A549 (cell line): ENCODE results near the gene ALDH1A2. TPM values are rescaled to one million over a fixed set of nuclear protein-coding genes. Genes with fewer than 3 reads are reported as not detected.

Experiments used
- ATAC-seq, 2 experiments: fragments of 200-7000 bp in 1 of 2; fragments of >200 bp in 1 of 2; cut with Nextera tagmentation in 1 of 2; cut with Tn5 transposase in 1 of 2; 3 replicates each; pipeline versions ENCODE4 v1.8.0 to v1.9.1; 2018 to 2020; ENCODE audit warnings: mild to moderate bottlenecking in 1 of 2, moderate library complexity in 1 of 2
- CTCF ChIA-PET: fragments of 300-600 bp; sonication (Branson Sonifier 250); formaldehyde crosslinking; extraction: SDS; loops from one replicate; lab custom pipeline; 2021; ENCODE audit warnings: antibody characterized with exemption, inconsistent platforms; lab: Yijun Ruan, JAX
- POLR2A ChIA-PET: fragments of 350-600 bp; formaldehyde crosslinking; extraction: SDS; loops from one replicate; lab custom pipeline; 2021; ENCODE audit warnings: antibody characterized with exemption, inconsistent platforms; lab: Yijun Ruan, JAX
- DNase-seq, 2 experiments: peaks; one replicate each; pipeline versions ENCODE4 v3.0.0 to v3.0.0-alpha.2; 2011 to 2016; ENCODE audit warnings: low read depth in 1 of 2, low spot score in 1 of 2
- FAIRE-seq: peaks from 2 replicates; lab custom pipeline; 2011; peaks lifted over from hg19 to GRCh38; lab: Jason Lieb, UNC
- H3K27ac ChIP-seq, 2 experiments: fragments of >200 bp; sonication (Bioruptor Twin); formaldehyde crosslinking; 3 replicates each; pipeline ENCODE4 v1.5.1; 2016 to 2017
- H3K4me1 ChIP-seq: fragments of >200 bp; sonication (Bioruptor Twin); formaldehyde crosslinking; 3 replicates; pipeline ENCODE4 v1.6.1; 2016
- H3K4me2 ChIP-seq: fragments of >200 bp; sonication (Bioruptor Twin); formaldehyde crosslinking; 3 replicates; pipeline ENCODE4 v1.6.1; 2016
- H3K4me3 ChIP-seq: fragments of >200 bp; sonication (Bioruptor Twin); formaldehyde crosslinking; 3 replicates; pipeline ENCODE4 v1.5.1; 2016
- H3K9me3 ChIP-seq: fragments of >200 bp; sonication (Bioruptor Twin); formaldehyde crosslinking; 3 replicates; pipeline ENCODE4 v1.6.1; 2016
- CEBPB ChIP-seq, 2 experiments: fragments of >200 bp in 1 of 2; sonication (Bioruptor Twin) in 1 of 2; formaldehyde crosslinking in 1 of 2; IDR thresholded peaks; 2 replicates each; pipeline ENCODE4 v1.6.1; 2012 to 2016
- CHD2 ChIP-seq: fragments of 150-350 bp; IDR thresholded peaks from 2 replicates; pipeline ENCODE4 v1.6.1; 2014; ENCODE audit warnings: low read length; ENCODE audit not compliant: partially characterized antibody
- CHD4 ChIP-seq: fragments of 200-600 bp; sonication (generic); IDR thresholded peaks from 2 replicates; pipeline ENCODE4 v1.6.1; 2016; ENCODE audit warnings: antibody characterized with exemption, mild to moderate bottlenecking, borderline replicate concordance
- ESRRA ChIP-seq: fragments of 150-350 bp; IDR thresholded peaks from 2 replicates; pipeline ENCODE4 v1.6.1; 2014; ENCODE audit warnings: mild to moderate bottlenecking, low read length, borderline replicate concordance
- FOSL2 ChIP-seq, 2 experiments: fragments of 450-650 bp in 1 of 2; fragments of >200 bp in 1 of 2; sonication (Bioruptor Twin) in 1 of 2; formaldehyde crosslinking; IDR thresholded peaks; 2 replicates each; pipeline versions ENCODE4 v1.5.0 to v1.6.1; 2016 to 2020; ENCODE audit warnings: mild to moderate bottlenecking in 1 of 2, moderate library complexity in 1 of 2
- FOXS1 ChIP-seq: fragments of 250-450 bp; sonication (Bioruptor Pico); IDR thresholded peaks from 2 replicates; pipeline ENCODE4 v1.5.0; 2020; ENCODE audit warnings: mild to moderate bottlenecking, moderate library complexity
- HOXB13 ChIP-seq: fragments of 250-450 bp; sonication (Bioruptor Pico); IDR thresholded peaks from 2 replicates; pipeline ENCODE4 v1.5.0; 2020; ENCODE audit warnings: low read depth, mild to moderate bottlenecking, moderate library complexity
- KDM1A ChIP-seq: fragments of 200-600 bp; sonication (generic); IDR thresholded peaks from 2 replicates; pipeline ENCODE4 v1.6.1; 2016; ENCODE audit warnings: low read depth, mild to moderate bottlenecking
- KDM5A ChIP-seq: fragments of 200-600 bp; sonication (generic); IDR thresholded peaks from 2 replicates; pipeline ENCODE4 v1.6.1; 2016; ENCODE audit warnings: antibody characterized with exemption, mild to moderate bottlenecking
- MAZ ChIP-seq: fragments of 150-350 bp; IDR thresholded peaks from 2 replicates; pipeline ENCODE4 v1.6.1; 2014; ENCODE audit warnings: antibody characterized with exemption, low read depth, low read length, borderline replicate concordance
- NR3C1 ChIP-seq: fragments of >200 bp; sonication (Bioruptor Twin); formaldehyde crosslinking; IDR thresholded peaks from 3 replicates; pipeline ENCODE4 v1.6.1; 2017
- POLR2A ChIP-seq: IDR thresholded peaks from 2 replicates; pipeline ENCODE4 v1.6.1; 2012; ENCODE audit warnings: mild to moderate bottlenecking, low read length
- RAD21 ChIP-seq, 2 experiments: fragments of >200 bp in 1 of 2; sonication (Bioruptor Twin) in 1 of 2; formaldehyde crosslinking in 1 of 2; IDR thresholded peaks in 1 of 2; conservative IDR thresholded peaks in 1 of 2; 2 replicates in 1 of 2; 3 replicates in 1 of 2; pipeline ENCODE4 v1.6.1; 2012 to 2018; ENCODE audit warnings: inconsistent platforms in 1 of 2
- RFX5 ChIP-seq: fragments of 450-650 bp; IDR thresholded peaks from 2 replicates; pipeline ENCODE4 v1.7.1; 2014; ENCODE audit warnings: antibody characterized with exemption, mild to moderate bottlenecking, moderate library complexity
- RNF2 ChIP-seq: fragments of 200-600 bp; sonication (generic); IDR thresholded peaks from 2 replicates; pipeline ENCODE4 v1.6.1; 2016; ENCODE audit warnings: low read depth, mild to moderate bottlenecking, antibody characterized with exemption, moderate library complexity, borderline replicate concordance
- TP53 ChIP-seq: fragments of 250-450 bp; sonication (Bioruptor Pico); IDR thresholded peaks from 2 replicates; pipeline ENCODE4 v1.5.0; 2021; ENCODE audit warnings: mild to moderate bottlenecking, moderate library complexity
- ZC3H11A ChIP-seq: fragments of 450-650 bp; IDR thresholded peaks from 2 replicates; pipeline ENCODE4 v1.6.1; 2014; ENCODE audit warnings: antibody characterized with exemption, mild to moderate bottlenecking
- ZFP36 ChIP-seq: fragments of 450-650 bp; IDR thresholded peaks from 2 replicates; pipeline ENCODE4 v1.6.1; 2014; ENCODE audit warnings: borderline replicate concordance; ENCODE audit not compliant: partially characterized antibody
- WGBS: methylation state at CpG from one replicate; pipeline ENCODE4 v1.1.6; 2017; ENCODE audit errors: missing lambda C conversion rate; 5-methylcytosine and 5-hydroxymethylcytosine counted together
- polyA plus RNA-seq, 4 experiments: library from polyadenylated mRNA; depleted of rRNA in 3 of 4; stranded (reverse); fragments of >200 nt; fragmentation: RNase III in 1 of 4; extraction: RNeasy Plus Mini Kit Qiagen cat#74134 plus additional on column Dnase treatment in 1 of 4; gene quantifications; 2 replicates in 3 of 4; 3 replicates in 1 of 4; pipeline ENCODE4 v1.2.3, GENCODE V29; 2011 to 2017
- TF ChIP-seq, protein P1 (sequence below): fragments of >200 bp; sonication (Bioruptor Twin); formaldehyde crosslinking; IDR thresholded peaks from 3 replicates; pipeline ENCODE4 v1.5.1; 2016
- TF ChIP-seq, protein P2 (sequence below): IDR thresholded peaks from 2 replicates; pipeline ENCODE4 v1.6.1; 2012
- TF ChIP-seq, protein P3 (sequence below): fragments of >200 bp; sonication (Bioruptor Twin); formaldehyde crosslinking; IDR thresholded peaks from 3 replicates; pipeline ENCODE4 v1.6.1; 2016
- TF ChIP-seq, protein P4 (sequence below): fragments of 250-450 bp; sonication (Bioruptor Pico); IDR thresholded peaks from 2 replicates; pipeline ENCODE4 v1.5.0; 2020; ENCODE audit warnings: low read depth, mild to moderate bottlenecking, moderate library complexity
- TF ChIP-seq, protein P5 (sequence below): IDR thresholded peaks from 2 replicates; pipeline ENCODE4 v1.6.1; 2012

ALDH1A2 gene
- polyA plus RNA-seq, 2 of the 4 experiments (the other 2 are of a cell fraction): 0.23 to 0.35 TPM

DNA sequence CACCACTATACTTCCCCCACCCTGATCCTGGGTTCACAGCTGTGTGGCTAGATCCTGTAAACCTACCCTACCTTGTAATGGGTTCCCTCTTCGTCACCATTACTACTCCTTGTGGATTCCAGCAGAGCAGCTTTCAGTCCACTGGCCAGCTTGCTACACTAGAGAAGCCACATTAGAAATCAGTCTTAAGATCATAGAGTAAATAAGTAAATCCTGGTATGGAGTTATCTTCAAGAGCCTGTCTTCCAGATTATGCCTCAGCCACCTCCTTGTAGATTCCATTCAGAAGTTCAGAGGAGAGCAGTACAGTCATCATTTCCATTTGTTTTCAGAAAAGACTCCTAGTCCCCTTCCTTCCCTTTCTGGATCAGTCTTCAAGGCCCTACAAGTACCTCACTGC lies 123.7 kb downstream of the ALDH1A2 start:
- POLR2A ChIA-PET: no interaction called here
- TF ChIP-seq CHD4 (no peak), KDM5A (no peak), FOXS1 (no peak), ZC3H11A (no peak), ZFP36 (no peak), ESRRA (no peak), POLR2A (no peak), CHD2 (no peak), MAZ (no peak), NR3C1 (no peak), RAD21 (conservative IDR thresholded peaks at IDR 0.05 in 1 of 2, IDR thresholded peaks at IDR 0.05 in 1 of 2) (no peak), TP53 (CRISPR knock-in tag) (no peak)
- TF ChIP-seq, protein P1, sequence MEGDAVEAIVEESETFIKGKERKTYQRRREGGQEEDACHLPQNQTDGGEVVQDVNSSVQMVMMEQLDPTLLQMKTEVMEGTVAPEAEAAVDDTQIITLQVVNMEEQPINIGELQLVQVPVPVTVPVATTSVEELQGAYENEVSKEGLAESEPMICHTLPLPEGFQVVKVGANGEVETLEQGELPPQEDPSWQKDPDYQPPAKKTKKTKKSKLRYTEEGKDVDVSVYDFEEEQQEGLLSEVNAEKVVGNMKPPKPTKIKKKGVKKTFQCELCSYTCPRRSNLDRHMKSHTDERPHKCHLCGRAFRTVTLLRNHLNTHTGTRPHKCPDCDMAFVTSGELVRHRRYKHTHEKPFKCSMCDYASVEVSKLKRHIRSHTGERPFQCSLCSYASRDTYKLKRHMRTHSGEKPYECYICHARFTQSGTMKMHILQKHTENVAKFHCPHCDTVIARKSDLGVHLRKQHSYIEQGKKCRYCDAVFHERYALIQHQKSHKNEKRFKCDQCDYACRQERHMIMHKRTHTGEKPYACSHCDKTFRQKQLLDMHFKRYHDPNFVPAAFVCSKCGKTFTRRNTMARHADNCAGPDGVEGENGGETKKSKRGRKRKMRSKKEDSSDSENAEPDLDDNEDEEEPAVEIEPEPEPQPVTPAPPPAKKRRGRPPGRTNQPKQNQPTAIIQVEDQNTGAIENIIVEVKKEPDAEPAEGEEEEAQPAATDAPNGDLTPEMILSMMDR: no peak
- TF ChIP-seq, all 56 proteins: peak for 0
- H3K4me2 ChIP-seq: no peak overlapping the region
- 11% methylated on average over 1 of the region's 1 CpG for WGBS
- no peak overlapping the region for H3K4me3 ChIP-seq
- no peaks in the 10 kb centered on the region for H3K9me3 ChIP-seq
- FAIRE-seq: no peak
- CTCF ChIA-PET: no interaction called here
- ATAC-seq: no peak
- DNase-seq: no peak
- no peak overlapping the region for H3K27ac ChIP-seq
- no peaks in the 10 kb centered on the region for H3K4me1 ChIP-seq

DNA sequence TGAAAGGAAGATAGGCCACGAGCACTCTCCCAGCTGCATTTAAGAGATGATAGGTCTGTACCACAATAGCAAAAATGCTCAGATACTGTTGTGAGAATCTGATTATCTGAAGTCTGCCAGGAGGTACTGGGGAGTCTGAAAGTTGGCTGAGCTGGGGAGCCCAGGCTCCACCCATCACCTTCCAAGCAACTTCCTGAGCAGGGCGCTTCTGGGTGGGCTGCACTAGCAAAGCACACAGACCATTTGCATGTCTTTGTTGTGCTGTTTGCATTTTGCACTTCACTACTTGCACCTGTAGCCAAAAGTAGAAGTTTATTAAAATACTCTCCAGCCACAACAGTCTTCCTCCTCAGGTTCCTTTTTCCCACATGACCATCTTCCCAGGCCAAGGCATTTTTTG lies 133.2 kb downstream of the ALDH1A2 start:
- no peak overlapping the region for H3K4me2 ChIP-seq
- no peak overlapping the region for H3K4me3 ChIP-seq
- CTCF ChIA-PET: interaction anchor here (1.0 to 1.7 kb wide), 2 partner anchors 11 to 250 kb away, joined by 3 to 4 read pairs; no protein-coding TSS in a partner anchor
- TF ChIP-seq POLR2A (no peak), FOXS1 (no peak), HOXB13 (CRISPR knock-in tag) (no peak), ZC3H11A (no peak), RAD21 (conservative IDR thresholded peaks at IDR 0.05 in 1 of 2, IDR thresholded peaks at IDR 0.05 in 1 of 2) (no peak), NR3C1 (no peak), FOSL2 (IDR thresholded peaks at IDR 0.05) (no peak), FOSL2 (CRISPR knock-in tag; IDR thresholded peaks at IDR 0.05) (no peak), RNF2 (no peak), RFX5 (no peak), CEBPB (IDR thresholded peaks at IDR 0.05) (no peak), KDM1A (no peak)
- TF ChIP-seq, protein P2, sequence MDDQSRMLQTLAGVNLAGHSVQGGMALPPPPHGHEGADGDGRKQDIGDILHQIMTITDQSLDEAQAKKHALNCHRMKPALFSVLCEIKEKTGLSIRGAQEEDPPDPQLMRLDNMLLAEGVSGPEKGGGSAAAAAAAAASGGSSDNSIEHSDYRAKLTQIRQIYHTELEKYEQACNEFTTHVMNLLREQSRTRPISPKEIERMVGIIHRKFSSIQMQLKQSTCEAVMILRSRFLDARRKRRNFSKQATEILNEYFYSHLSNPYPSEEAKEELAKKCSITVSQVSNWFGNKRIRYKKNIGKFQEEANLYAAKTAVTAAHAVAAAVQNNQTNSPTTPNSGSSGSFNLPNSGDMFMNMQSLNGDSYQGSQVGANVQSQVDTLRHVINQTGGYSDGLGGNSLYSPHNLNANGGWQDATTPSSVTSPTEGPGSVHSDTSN: no peak
- TF ChIP-seq, protein P3, sequence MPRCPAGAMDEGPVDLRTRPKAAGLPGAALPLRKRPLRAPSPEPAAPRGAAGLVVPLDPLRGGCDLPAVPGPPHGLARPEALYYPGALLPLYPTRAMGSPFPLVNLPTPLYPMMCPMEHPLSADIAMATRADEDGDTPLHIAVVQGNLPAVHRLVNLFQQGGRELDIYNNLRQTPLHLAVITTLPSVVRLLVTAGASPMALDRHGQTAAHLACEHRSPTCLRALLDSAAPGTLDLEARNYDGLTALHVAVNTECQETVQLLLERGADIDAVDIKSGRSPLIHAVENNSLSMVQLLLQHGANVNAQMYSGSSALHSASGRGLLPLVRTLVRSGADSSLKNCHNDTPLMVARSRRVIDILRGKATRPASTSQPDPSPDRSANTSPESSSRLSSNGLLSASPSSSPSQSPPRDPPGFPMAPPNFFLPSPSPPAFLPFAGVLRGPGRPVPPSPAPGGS: no peak
- TF ChIP-seq, protein P4, sequence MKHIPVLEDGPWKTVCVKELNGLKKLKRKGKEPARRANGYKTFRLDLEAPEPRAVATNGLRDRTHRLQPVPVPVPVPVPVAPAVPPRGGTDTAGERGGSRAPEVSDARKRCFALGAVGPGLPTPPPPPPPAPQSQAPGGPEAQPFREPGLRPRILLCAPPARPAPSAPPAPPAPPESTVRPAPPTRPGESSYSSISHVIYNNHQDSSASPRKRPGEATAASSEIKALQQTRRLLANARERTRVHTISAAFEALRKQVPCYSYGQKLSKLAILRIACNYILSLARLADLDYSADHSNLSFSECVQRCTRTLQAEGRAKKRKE (CRISPR knock-in tag): no peak
- TF ChIP-seq, protein P5, sequence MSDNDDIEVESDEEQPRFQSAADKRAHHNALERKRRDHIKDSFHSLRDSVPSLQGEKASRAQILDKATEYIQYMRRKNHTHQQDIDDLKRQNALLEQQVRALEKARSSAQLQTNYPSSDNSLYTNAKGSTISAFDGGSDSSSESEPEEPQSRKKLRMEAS: no peak
- no peak for DNase-seq
- no peaks in the 10 kb centered on the region for H3K4me1 ChIP-seq
- WGBS: 11% methylated on average over 2 of the region's 2 CpGs
- H3K27ac ChIP-seq: no peak overlapping the region
- no peak for ATAC-seq
- POLR2A ChIA-PET: no interaction called here
- no peak for FAIRE-seq
- peaks cover 4% of the 10 kb centered on the region; the same call in 1 of the 3 replicates for H3K9me3 ChIP-seq
